ENCODE results near the gene DEPDC1.

DNA sequence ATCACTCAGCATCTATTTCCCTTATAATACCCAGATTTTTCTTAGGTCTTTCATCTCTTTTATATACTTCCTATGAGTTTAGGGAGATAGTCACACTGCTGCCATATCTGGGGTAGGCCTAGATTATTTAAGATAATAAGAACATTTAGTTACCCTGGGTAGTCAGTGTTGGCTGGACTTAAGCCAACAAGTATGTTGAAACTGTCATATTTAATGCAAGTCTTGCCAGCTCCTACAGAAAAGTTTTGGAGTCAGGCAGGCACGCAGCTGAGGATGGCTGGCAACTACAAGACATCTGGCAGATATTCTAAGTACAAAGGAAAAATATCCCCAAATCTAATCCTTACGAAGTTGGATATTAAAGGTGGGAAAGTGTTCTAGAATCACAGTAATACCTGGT lies 19.2 kb upstream of the DEPDC1 start:
- TF ChIP-seq RAD21 (IDR thresholded peaks at IDR 0.05; ENCODE audit: low read depth) (no peak), POLR2AphosphoS5 (IDR thresholded peaks at IDR 0.05; ENCODE audit: low read depth, low read length) (no peak)
- TF ChIP-seq, protein P1, sequence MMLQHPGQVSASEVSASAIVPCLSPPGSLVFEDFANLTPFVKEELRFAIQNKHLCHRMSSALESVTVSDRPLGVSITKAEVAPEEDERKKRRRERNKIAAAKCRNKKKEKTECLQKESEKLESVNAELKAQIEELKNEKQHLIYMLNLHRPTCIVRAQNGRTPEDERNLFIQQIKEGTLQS (IDR thresholded peaks at IDR 0.05), result no peak

Data from HCT116 (cell line).